HEK293T (cell line): ENCODE results near the gene SFXN4.
"Not testable (repeated sequence)": the region's sequence is repeated elsewhere in the genome, so short reads cannot be mapped to it uniquely, and the experiment has no call there.

Experiments used
- CTCF ChIA-PET: fragments of 350-600 bp; formaldehyde crosslinking; extraction: SDS; loops from one replicate; lab custom pipeline; 2021; ENCODE audit warnings: antibody characterized with exemption, inconsistent platforms; lab: Yijun Ruan, JAX
- POLR2A ChIA-PET: fragments of 350-600 bp; formaldehyde crosslinking; extraction: SDS; loops from one replicate; lab custom pipeline; 2020; ENCODE audit warnings: antibody characterized with exemption, inconsistent platforms; lab: Yijun Ruan, JAX
- DNase-seq: peaks from one replicate; pipeline ENCODE4 v3.0.0; 2012; ENCODE audit warnings: mixed read lengths; ENCODE audit errors: extremely low spot score
- ARNT ChIP-seq: fragments of 450-650 bp; IDR thresholded peaks from 2 replicates; pipeline ENCODE4 v1.6.1; 2017; ENCODE audit warnings: mild to moderate bottlenecking
- BHLHE40 ChIP-seq: fragments of 450-650 bp; IDR thresholded peaks from 2 replicates; pipeline ENCODE4 v1.6.1; 2016; ENCODE audit warnings: mild to moderate bottlenecking, moderate library complexity, borderline replicate concordance
- CTBP1 ChIP-seq: fragments of 450-650 bp; IDR thresholded peaks from 2 replicates; pipeline ENCODE4 v1.6.1; 2016; ENCODE audit warnings: borderline replicate concordance
- ELF4 ChIP-seq: fragments of 450-650 bp; IDR thresholded peaks from 2 replicates; pipeline ENCODE4 v1.6.1; 2017; ENCODE audit warnings: antibody characterized with exemption
- FOXA1 ChIP-seq: fragments of 450-650 bp; IDR thresholded peaks from 2 replicates; pipeline ENCODE4 v1.6.1; 2016; ENCODE audit warnings: mild to moderate bottlenecking
- FOXK2 ChIP-seq: fragments of 450-650 bp; IDR thresholded peaks from 2 replicates; pipeline ENCODE4 v1.6.1; 2016; ENCODE audit warnings: mild to moderate bottlenecking
- FOXM1 ChIP-seq: fragments of 450-650 bp; IDR thresholded peaks from 2 replicates; pipeline ENCODE4 v1.6.1; 2017; ENCODE audit warnings: mild to moderate bottlenecking, borderline replicate concordance
- HDGF ChIP-seq: fragments of 450-650 bp; IDR thresholded peaks from 2 replicates; pipeline ENCODE4 v1.6.1; 2017; ENCODE audit warnings: antibody characterized with exemption, borderline replicate concordance
- L3MBTL2 ChIP-seq: fragments of 450-650 bp; conservative IDR thresholded peaks from 2 replicates; pipeline ENCODE4 v1.6.1; 2016; ENCODE audit warnings: mild to moderate bottlenecking
- LEF1 ChIP-seq: fragments of 450-650 bp; IDR thresholded peaks from 2 replicates; pipeline ENCODE4 v1.6.1; 2017; ENCODE audit warnings: mild to moderate bottlenecking, borderline replicate concordance
- NFRKB ChIP-seq: fragments of 450-650 bp; IDR thresholded peaks from 2 replicates; pipeline ENCODE4 v1.6.1; 2016; ENCODE audit warnings: mild to moderate bottlenecking, moderate library complexity
- SP1 ChIP-seq: fragments of 450-650 bp; IDR thresholded peaks from 2 replicates; pipeline ENCODE4 v1.6.1; 2017
- SUZ12 ChIP-seq: fragments of 450-650 bp; IDR thresholded peaks from 2 replicates; pipeline ENCODE4 v1.6.1; 2016; ENCODE audit warnings: mild to moderate bottlenecking
- TARDBP ChIP-seq: fragments of 450-650 bp; IDR thresholded peaks from 2 replicates; pipeline ENCODE4 v1.6.1; 2016
- ZNF384 ChIP-seq: fragments of 450-650 bp; IDR thresholded peaks from 2 replicates; pipeline ENCODE4 v1.6.1; 2016
- TF ChIP-seq, protein P1 (sequence below): fragments of 450-650 bp; IDR thresholded peaks from 2 replicates; pipeline ENCODE4 v1.6.1; 2016

Gene SFXN4

GRCh38 chr10:119115926-119116325 lies 49.6 kb downstream of the SFXN4 start:
- ChIA-PET CTCF (no interaction called here), POLR2A (interaction anchor here (1.0 kb wide), 1 partner anchor 12 kb away, joined by 4 read pairs; the partner anchor contains the start of gene DENND10)
- no peak for TF ChIP-seq LEF1
- TF ChIP-seq NFRKB, result no peak
- TF ChIP-seq ELF4, result no peak
- DNase-seq, result no peak

DNA sequence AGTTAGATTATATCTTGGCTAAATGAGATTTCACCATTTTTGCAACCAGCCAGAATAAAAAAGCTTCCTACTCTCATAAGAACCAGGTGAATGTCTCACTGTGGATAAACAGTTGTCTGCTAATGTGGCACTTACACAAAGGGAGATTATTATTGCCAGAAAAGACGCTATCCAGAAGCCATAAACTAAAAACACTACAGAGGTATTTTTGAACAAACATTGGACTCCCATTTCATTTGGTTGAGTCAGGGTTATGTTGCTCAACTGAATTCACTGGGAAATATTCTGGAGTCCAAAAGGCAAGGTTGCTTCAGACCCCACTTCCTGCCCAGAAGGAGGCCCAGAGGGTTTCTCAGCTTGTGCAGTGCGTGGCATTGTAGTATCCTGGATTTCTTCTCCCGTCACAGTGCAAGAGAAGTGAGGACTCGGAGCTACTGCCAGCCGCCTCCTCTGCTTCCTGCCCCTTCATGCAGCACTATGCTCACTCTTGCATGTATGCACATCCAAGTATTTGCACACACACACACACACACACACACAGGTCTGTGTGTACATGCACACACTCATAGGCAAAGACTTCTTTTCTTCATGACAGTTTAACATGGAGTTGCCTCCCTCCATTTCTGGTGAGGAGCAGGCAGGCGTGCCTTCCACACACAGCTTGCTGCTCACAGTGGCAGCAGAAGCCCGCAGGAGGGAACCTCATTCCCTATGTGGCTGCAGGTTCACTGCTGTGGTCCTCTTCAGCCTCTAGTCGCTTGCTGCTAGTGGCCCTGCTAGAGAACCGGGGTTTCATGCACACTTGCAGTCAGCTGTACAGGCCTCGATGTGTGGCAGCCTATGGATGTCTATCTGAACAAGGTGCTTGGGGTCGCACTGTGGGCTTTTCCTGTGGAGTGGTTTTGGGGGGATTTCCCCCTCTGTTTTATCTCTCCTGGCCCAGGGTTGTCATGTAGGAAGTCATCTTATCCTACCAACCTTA lies 51.5 kb downstream of the SFXN4 start:
- TF ChIP-seq SP1 (no peak), ZNF384 (no peak), FOXA1 (no peak), CTBP1 (no peak), SUZ12 (no peak), FOXM1 (no peak), FOXK2 (no peak), TARDBP (no peak), ELF4 (no peak), BHLHE40 (no peak), L3MBTL2 (no peak), NFRKB (no peak), LEF1 (no peak), ARNT (no peak), HDGF (no peak)
- TF ChIP-seq, protein P1, sequence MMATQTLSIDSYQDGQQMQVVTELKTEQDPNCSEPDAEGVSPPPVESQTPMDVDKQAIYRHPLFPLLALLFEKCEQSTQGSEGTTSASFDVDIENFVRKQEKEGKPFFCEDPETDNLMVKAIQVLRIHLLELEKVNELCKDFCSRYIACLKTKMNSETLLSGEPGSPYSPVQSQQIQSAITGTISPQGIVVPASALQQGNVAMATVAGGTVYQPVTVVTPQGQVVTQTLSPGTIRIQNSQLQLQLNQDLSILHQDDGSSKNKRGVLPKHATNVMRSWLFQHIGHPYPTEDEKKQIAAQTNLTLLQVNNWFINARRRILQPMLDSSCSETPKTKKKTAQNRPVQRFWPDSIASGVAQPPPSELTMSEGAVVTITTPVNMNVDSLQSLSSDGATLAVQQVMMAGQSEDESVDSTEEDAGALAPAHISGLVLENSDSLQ, result no peak

DNA sequence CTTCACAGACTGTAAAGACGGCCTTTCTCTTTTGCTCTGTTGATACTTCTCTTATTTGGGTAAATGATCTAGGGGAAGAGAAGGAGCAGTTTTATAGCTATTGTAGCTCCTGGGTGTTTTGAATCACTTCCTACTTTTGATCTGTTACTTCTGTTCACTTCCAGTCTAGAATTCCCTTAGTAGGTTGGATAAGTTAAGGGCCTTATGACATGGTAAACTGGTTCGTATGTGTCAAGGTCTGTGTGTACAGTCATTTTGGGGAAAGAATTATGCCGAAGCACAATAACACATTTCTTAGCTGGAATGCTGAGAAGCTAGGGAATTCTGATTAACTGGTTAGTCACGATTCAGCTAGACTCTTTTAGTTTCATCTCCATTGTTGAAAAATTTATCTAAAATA lies 53.5 kb downstream of the SFXN4 start:
- POLR2A ChIA-PET, result interaction anchor here (1.0 kb wide), 1 partner anchor 9 kb away, joined by 3 read pairs; the partner anchor contains the start of gene DENND10
- no peak for DNase-seq
- CTCF ChIA-PET, result no interaction called here
- TF ChIP-seq ELF4 (no peak), BHLHE40 (no peak), LEF1 (no peak), SP1 (no peak), L3MBTL2 (no peak), HDGF (no peak), CTBP1 (no peak), SUZ12 (no peak), FOXA1 (no peak), NFRKB (no peak), ARNT (no peak), FOXK2 (no peak), ZNF384 (no peak), TARDBP (no peak), FOXM1 (no peak)
- TF ChIP-seq, protein P1, result no peak

More for the DNA sequence above, 51.5 kb downstream of the SFXN4 start:
- CTCF ChIA-PET, result no interaction called here
- DNase-seq, result no peak
- POLR2A ChIA-PET, result no interaction called here

DNA sequence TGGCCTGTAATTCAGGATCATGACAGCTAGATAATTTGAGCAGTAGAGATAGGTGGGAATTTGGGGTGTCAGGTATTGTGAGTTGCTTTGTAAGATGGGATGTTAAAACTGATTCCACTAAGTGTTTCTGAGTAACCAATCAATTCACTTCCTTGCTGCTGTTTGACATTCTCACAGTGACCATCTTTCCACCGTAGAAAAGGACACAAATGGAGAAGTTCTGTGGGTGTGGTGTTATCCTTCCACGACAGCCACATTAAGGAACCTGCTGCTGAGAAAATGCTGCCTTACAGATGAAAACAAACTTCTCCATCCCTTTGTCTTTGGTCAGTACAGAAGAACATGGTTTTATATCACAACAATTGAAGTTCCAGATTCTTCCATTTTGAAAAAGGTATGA lies 57.7 kb downstream of the SFXN4 start:
- CTCF ChIA-PET, DNase-seq, POLR2A ChIA-PET: not testable (repeated sequence)

GRCh38 chr10:119107106-119107505 lies 58.4 kb downstream of the SFXN4 start:
- POLR2A ChIA-PET, DNase-seq, CTCF ChIA-PET: not testable (repeated sequence)

GRCh38 chr10:119105899-119106298 lies 59.6 kb downstream of the SFXN4 start:
- POLR2A ChIA-PET, CTCF ChIA-PET, DNase-seq: not testable (repeated sequence)

- POLR2A ChIA-PET, result interaction anchor here (1.7 to 2.3 kb wide), 4 partner anchors 9 to 25 kb away, joined by 4 to 9 read pairs (median 8); partner anchors contain the start of gene EIF3A
- CTCF ChIA-PET, result no interaction called here
- TF ChIP-seq ELF4 (no peak), L3MBTL2 (no peak), SUZ12 (no peak), BHLHE40 (no peak), LEF1 (no peak), TARDBP (no peak), SP1 (no peak), HDGF (no peak), CTBP1 (no peak), FOXK2 (no peak), FOXA1 (no peak), ZNF384 (no peak), FOXM1 (no peak), NFRKB (no peak)
- TF ChIP-seq, protein P1, result no peak
- no peak for DNase-seq
Measured at GRCh38 chr10:119105155-119105554, 60.4 kb downstream of the SFXN4 start.
